RWPE1 (cell line): ENCODE data around the gene MUC4.

ENCODE experiments used
- CTCF ChIA-PET: fragments of 350-600 bp; sonication (Branson Sonifier 250); formaldehyde crosslinking; extraction: SDS; loops from one replicate; lab custom pipeline; 2021; lab: Yijun Ruan, JAX
- POLR2A ChIA-PET: fragments of 400-600 bp; formaldehyde crosslinking; extraction: SDS; loops from one replicate; lab custom pipeline; 2020; ENCODE audit warnings: antibody characterized with exemption; ENCODE audit not compliant: low non-redundant PET; lab: Yijun Ruan, JAX
- DNase-seq: peaks from one replicate; pipeline ENCODE4 v3.0.0; 2012; ENCODE audit warnings: low spot score
- H3K27ac ChIP-seq: fragments of 450-650 bp; 2 replicates; pipeline ENCODE4 v1.5.1; 2017
- TF ChIP-seq, protein P1 (sequence below): fragments of 450-650 bp; conservative IDR thresholded peaks from 2 replicates; pipeline ENCODE4 v1.5.1; 2017; ENCODE audit warnings: low read depth, mild to moderate bottlenecking

Gene MUC4, protein sequence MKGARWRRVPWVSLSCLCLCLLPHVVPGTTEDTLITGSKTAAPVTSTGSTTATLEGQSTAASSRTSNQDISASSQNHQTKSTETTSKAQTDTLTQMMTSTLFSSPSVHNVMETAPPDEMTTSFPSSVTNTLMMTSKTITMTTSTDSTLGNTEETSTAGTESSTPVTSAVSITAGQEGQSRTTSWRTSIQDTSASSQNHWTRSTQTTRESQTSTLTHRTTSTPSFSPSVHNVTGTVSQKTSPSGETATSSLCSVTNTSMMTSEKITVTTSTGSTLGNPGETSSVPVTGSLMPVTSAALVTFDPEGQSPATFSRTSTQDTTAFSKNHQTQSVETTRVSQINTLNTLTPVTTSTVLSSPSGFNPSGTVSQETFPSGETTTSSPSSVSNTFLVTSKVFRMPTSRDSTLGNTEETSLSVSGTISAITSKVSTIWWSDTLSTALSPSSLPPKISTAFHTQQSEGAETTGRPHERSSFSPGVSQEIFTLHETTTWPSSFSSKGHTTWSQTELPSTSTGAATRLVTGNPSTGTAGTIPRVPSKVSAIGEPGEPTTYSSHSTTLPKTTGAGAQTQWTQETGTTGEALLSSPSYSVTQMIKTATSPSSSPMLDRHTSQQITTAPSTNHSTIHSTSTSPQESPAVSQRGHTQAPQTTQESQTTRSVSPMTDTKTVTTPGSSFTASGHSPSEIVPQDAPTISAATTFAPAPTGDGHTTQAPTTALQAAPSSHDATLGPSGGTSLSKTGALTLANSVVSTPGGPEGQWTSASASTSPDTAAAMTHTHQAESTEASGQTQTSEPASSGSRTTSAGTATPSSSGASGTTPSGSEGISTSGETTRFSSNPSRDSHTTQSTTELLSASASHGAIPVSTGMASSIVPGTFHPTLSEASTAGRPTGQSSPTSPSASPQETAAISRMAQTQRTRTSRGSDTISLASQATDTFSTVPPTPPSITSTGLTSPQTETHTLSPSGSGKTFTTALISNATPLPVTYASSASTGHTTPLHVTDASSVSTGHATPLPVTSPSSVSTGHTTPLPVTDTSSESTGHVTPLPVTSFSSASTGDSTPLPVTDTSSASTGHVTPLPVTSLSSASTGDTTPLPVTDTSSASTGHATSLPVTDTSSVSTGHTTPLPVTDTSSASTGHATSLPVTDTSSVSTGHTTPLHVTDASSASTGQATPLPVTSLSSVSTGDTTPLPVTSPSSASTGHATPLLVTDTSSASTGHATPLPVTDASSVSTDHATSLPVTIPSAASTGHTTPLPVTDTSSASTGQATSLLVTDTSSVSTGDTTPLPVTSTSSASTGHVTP (N-terminal part only)

DNA sequence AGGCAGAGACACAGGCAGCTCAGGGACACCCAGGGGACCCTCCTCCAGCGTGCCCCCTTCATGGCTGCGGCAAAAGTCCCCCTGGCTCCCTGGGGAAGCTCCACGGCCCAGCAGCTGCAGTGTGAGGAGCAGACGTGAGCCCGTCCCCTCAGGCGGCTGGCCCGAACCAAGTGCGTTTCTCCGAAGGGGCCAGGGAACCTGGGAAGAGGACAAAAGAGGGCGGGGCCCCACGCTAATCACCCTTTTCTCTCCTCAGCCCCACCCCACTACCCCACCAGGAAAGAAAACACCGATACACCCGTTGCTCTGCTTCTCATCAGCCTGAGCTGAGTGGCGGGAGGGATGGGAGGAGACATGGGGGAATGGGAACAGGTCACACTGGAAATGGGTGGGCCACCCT is at the start of gene MUC4:
Gene MUC4, minus strand, starts transcription at position 174 of the 400 bp plus-strand sequence. Its CDS starts 112 bp downstream, at position 62.
- no peak within 1 kb of the TSS for H3K27ac ChIP-seq
- ChIA-PET POLR2A (no interaction called here), CTCF (interaction anchor here (0.6 kb wide), 1 partner anchor 386 kb away, joined by 6 read pairs; no protein-coding TSS in a partner anchor)
- TF ChIP-seq, protein P1, sequence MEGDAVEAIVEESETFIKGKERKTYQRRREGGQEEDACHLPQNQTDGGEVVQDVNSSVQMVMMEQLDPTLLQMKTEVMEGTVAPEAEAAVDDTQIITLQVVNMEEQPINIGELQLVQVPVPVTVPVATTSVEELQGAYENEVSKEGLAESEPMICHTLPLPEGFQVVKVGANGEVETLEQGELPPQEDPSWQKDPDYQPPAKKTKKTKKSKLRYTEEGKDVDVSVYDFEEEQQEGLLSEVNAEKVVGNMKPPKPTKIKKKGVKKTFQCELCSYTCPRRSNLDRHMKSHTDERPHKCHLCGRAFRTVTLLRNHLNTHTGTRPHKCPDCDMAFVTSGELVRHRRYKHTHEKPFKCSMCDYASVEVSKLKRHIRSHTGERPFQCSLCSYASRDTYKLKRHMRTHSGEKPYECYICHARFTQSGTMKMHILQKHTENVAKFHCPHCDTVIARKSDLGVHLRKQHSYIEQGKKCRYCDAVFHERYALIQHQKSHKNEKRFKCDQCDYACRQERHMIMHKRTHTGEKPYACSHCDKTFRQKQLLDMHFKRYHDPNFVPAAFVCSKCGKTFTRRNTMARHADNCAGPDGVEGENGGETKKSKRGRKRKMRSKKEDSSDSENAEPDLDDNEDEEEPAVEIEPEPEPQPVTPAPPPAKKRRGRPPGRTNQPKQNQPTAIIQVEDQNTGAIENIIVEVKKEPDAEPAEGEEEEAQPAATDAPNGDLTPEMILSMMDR, result no peak
- DNase-seq, result no peak

DNA sequence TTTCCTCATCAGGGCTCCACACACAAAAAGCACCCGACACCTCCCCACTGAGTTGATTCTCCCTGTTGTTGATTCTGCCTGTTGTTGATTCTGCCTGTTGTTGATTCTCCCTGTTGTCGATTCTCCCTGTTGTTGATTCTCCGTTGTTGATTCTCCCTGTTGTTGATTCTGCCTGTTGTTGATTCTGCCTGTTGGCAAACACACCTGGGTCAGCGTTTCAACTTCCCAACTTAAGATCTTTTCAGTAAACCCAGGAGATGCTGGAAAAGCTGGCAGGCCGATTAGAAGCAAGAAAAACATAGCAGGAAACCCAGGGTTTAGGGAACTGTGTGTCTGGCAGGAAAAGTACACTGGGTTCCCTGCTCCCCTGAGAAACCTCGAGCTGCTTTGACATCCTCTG is 48.7 kb upstream of the MUC4 start:
- H3K27ac ChIP-seq, result no peak overlapping the region
- CTCF ChIA-PET, result interaction anchor here (1.0 to 5.9 kb wide), 3 partner anchors 9 to 55 kb away, joined by 3 to 74 read pairs (median 38); no protein-coding TSS in a partner anchor
- TF ChIP-seq, protein P1, result no peak
- DNase-seq, result no peak
- POLR2A ChIA-PET, result interaction anchor here (0.8 kb wide), 1 partner anchor 56 kb away, joined by 3 read pairs; no protein-coding TSS in a partner anchor

DNA sequence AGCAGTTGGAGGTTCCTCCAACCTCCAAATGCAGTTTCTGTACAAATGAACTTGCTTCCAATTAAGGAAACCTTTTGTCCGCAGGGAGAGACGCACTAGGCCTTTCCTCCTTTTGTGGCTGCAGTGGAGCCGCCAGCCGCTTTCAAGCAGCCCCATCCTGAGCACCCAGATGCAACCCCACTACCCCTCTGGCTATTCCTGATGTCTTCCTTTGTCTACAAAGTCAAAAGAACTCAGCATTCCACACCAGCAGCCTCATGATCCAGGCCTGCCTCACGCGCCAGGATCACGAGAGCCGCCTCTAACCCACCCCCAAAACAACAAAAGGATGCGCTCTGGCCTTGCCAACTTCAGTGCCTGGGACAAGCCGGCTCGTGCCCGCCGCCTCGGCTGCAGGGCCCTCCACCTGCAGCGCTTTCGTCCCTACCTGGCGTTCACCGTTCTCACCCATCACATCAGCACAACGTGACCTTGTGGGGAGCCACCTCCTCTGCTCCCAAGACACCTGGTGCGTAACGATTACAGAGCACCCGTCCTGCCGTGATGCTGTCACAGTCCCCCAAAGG is 48.2 kb upstream of the MUC4 start:
- POLR2A ChIA-PET, result no interaction called here
- H3K27ac ChIP-seq, result peak overlapping the region; percentile 28
- no peak for DNase-seq

DNA sequence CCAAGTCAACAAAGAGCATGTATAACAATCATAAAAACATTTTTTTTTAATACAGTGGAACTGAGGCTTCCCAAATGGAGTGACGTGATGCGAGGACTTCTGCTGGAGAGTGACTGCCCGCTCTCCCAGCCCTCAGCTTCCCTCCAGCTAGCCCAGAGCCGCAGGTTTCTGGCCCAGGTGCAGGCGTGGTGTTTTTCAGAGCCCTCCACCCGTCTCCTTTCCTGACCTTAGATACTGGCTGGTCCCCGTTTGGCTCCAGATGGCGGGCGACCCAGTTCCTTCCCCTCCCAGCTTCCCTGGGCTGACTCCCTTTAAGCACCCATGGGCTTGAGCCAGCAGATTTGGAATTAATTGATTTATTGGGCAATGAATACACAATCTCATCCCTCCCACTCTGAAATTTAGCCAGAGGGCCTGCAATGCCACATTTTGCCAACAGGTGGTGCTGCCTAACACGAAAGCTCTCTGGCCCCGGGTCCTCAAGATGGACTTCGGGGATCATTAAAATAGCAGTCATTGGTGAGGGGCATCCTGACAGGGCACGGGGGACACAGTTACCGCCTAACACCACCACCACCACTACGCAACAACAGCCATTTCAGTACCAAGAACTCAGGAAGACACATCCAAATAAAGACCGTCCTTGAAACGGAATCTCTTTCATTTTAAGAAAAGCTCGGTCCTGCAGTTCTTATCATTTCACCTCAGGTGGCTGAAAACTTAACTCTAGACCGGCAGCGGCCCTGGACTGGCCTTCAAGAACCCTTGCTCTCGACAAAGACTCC is 47.5 kb upstream of the MUC4 start:
- H3K27ac ChIP-seq, result peak overlapping the region; percentile 28
- DNase-seq, result peak; percentile 74
- TF ChIP-seq, protein P1, result peak; percentile 96
- ChIA-PET POLR2A (no interaction called here), CTCF (interaction anchor here (0.6 to 5.9 kb wide), 10 partner anchors 9 to 722 kb away, joined by 3 to 74 read pairs (median 6); no protein-coding TSS in a partner anchor)

More for the DNA sequence above, 48.2 kb upstream of the MUC4 start:
- CTCF ChIA-PET, result interaction anchor here (0.6 to 5.9 kb wide), 9 partner anchors 10 to 339 kb away, joined by 3 to 74 read pairs (median 8); no protein-coding TSS in a partner anchor
- TF ChIP-seq, protein P1, result no peak

DNA sequence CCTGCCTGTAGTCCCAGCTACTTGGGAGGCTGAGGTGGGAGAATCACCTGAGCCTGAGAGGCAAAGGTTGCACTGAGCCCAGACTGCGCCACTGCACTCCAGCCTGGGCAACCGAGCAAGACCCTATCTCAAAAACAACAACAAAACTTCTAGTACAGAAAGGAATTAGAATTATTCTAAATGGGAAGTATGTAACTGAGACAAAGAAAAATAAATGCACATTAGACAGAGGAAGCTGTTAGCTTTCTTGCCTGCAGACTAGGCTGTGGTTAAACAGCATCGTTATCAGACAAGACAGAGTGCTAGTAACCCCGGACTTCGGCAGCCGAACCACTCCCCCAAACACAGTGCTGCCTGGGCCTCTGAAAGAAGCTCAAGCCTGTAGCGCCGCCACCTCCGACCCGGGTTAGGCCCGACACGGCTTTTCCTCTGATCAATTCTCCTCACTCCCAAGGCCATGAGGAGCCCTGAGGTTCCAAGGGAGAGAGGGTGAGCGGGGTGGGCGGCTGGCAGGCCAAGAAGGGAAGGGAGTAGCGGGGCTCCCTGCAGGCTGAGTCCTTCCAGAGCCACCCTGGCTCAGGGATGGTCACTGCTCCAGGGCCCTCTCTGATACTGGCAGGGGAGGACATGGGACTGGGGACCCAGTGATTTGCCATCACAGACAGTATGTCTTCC is 44.8 kb upstream of the MUC4 start:
- no peak overlapping the region for H3K27ac ChIP-seq
- DNase-seq, result no peak
- ChIA-PET POLR2A (no interaction called here), CTCF (interaction anchor here (0.6 to 1.4 kb wide), 6 partner anchors 38 to 397 kb away, joined by 3 to 5 read pairs (median 4); no protein-coding TSS in a partner anchor)
- TF ChIP-seq, protein P1, result no peak
